HG02943 (cell line): ENCODE measurements around the gene NDUFB11.

Experiments used
- ATAC-seq: cut with Tn5 transposase; IDR thresholded peaks from one replicate; pipeline ENCODE4 v1.9.1; 2021; ENCODE audit warnings: mild to moderate bottlenecking, low read depth, moderate library complexity; ENCODE audit not compliant: unreplicated experiment

Gene NDUFB11

DNA sequence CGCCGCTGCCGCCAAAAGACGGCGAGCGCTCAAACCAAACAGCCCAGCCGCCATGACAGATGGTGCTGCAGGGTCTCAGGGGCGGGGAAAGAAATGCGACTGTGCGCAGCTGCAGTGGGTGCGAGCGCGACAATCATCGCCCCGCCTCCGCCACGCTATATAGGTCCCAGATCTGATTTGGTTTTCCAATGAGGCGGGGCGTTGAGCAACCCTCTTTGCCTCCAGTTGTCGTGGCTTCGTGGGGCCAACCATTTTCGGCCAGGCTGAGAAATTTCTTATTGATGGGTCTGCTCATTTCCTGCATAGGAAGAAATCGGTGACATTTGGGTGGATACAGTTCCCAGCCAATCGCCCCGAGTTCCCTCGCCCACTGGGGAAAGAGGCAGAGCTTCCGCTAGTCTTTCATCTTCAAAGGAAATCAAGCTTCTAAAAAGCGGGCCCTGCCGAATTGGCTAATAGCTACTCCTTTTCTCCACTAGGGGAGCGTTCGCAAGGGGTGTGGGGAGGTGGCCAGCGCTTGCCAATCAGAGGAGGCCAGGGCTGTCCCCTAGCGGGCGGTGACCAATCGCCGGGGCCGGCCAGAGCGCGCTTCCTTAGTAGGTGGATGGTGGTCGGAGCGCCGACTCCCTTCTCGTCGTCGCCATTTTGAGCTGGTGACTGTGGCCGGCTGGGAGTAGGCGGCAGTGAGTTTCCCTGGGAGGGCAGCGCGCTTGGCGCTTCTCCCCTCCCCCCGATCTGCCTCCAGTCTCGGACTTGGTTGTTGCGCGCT is at the start of gene NDUFB11, which contains the start of gene RBM10:
TSS of gene NDUFB11 (minus strand) at position 77 of the 769 bp plus-strand sequence. CDS start at position 54, 23 bp downstream.
TSS of gene RBM10 (plus strand) at position 596 of the 769 bp plus-strand sequence. CDS start 2,261 bp downstream, outside the sequence.
- peak; percentile 82 for ATAC-seq

DNA sequence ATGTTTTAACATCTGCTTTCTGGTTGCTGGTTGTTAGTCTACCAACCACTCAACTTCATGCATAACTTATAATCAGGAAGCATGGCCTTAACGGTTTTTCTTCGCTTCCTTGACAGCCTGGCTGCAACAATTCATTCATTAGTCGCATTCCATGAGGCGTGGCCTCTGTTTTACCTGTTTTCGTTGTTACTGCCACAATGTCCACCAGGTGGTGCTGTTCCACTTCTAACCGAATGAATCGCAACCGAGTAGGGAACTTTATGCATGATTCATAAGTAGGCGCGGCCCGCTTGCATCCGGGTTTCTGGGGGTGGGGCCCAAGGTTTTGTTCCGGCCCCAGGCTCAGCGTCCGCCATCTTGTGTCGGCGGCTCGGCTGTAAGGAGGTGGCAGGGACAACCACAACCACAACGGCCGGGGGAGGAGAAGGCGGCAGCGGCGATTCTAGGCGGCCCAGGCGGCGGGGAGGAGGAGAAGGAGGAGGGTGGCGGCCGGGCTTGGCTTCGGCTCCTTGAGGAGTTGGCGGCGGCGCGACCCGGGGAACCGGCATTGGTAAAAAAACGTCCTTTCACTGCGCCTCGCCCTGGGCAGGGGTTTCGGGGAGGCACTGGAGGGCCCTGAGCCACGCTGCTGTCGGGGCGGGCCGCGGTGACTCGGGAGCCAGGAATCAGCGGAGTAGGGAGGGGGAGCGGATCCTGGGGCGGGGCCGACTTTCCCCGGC is 49.1 kb upstream of the NDUFB11 start, which contains the start of gene UBA1:
TSS of gene UBA1 (plus strand) at position 355 of the 719 bp plus-strand sequence. CDS start 4,974 bp downstream, outside the sequence.
- peak; percentile 91 for ATAC-seq

DNA sequence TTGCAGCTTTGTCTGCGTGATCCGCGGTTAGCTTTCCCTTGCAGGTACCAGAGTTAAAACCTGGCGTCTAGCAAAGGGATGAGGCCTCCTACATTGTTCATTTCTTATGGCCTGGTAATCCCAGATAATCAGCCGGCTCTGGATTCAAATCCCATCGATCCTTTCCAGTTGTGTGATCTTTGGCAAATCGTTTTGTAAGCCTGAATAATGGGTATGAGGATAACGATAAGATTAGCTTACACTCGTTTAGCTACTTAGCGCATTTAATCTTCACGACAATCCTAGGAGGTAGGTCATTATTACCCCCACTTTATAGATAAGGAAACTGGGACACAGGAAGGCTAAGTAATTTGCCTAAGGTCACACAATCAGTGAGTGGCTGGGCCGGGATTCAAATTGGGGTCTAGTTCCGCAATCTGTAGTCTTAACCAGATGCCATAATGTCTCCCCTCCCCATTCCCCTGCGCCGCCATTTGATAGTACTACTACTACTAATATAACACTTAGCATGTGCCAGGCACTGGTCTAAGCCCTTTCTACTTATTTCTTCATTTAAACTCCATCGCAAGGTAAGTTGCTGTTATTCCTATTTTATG is 47.4 kb upstream of the NDUFB11 start:
- no peak for ATAC-seq

DNA sequence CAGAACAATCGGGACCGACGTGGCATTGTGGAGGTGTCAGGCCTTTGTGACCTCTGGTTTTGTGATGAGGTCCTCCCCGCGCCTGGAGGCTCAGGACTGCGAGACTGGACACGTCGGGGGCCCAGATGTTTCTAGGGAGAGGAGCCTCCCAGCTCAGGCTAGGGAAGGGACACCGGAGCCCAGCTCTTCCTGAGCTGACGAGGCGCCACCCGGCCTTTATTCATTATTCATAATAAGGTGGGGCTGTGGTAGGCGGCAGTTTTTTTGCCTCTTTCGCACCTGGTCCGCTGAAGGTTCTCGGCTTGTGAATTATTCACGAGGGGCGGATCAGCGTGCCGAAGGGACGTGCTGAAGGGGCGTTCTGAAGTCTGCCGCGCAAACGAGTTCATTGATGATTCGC is 46.8 kb upstream of the NDUFB11 start:
- ATAC-seq = no peak

DNA sequence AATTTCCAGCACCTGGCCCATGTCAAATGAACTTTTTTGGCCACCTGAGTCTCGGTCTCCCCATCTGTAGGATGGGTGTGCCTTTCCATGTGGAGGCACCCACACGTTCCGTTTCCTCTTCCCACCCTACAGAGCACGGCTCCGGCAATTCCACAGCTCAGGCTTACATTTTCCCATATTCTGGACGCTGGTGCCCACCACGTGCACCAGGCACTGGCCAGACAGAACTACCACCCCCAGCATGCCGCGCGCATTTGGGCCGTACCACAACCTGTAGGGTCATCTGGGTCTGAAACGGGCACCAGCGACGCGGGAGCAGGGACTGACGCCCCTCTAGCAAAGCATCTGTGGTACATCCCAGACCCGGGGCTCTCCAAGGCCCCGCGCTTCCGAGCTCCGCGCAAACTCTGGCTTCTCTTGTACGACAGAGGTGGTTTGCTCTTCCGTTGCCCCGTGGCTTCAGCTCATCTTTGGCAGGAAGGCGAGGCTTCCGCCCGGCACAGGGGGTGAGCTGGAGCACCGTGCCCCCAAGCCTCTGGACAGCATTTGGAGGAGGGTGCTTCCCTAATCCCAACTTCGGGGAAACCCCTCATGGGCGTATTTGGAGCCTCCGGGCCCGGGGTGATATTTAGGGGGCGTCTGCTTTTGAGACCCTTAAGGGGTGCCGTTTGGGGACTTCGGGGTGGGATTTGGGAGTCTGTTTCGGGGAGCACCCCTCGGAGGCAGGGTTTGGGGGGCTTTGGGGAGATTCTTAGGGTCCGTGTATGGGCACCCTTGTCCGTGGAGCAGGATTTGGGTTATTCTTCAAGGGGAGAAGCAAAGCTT is 46.2 kb upstream of the NDUFB11 start:
- ATAC-seq = peak; percentile 35

DNA sequence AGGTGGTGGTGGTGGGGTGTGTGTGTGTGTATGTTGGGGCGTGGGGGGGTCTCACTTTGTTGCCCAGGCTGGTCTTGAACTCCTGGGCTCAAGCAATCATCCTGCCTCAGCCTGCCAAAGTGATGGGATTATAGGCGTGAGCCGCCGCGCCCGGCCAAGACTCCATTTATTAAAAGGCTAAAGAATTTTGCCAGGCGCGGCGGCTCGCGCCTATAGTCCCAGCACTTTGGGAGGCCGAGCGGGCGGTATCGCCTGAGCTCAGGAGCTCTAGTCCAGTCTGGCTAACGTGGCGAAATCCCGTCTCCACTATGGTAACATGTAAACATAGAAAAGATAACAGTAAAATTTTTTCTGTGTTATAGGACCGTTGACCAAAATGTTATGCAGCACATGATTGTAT is 45.4 kb upstream of the NDUFB11 start:
- ATAC-seq = no peak

DNA sequence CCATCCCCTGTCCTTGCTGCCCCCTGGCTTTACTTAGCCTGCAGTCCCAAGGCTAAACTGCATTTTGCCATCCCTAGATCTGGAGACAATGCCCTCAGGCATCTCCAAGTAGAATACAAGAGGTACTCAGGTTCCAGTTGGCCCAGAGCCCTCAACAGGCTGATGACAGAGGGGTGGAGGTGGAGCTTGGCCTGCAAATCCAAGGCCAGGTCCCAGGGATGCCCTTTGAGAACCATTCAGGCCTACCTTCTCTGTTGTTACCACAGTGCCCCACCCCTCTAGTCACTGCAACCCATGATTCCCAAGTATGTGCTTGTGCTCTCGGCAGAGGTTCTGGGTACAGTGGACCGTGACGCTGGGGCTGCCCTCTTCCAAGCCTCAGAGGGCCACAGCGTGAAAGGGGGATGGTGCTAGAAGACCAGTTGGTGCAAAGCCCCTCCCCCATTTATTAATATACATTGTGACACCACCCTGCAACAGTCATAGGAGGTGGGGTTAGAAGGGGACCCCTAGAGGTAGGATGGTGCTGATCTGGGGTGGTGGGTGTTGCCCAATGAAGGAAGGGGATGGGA is 42.7 kb upstream of the NDUFB11 start:
- no peak for ATAC-seq

DNA sequence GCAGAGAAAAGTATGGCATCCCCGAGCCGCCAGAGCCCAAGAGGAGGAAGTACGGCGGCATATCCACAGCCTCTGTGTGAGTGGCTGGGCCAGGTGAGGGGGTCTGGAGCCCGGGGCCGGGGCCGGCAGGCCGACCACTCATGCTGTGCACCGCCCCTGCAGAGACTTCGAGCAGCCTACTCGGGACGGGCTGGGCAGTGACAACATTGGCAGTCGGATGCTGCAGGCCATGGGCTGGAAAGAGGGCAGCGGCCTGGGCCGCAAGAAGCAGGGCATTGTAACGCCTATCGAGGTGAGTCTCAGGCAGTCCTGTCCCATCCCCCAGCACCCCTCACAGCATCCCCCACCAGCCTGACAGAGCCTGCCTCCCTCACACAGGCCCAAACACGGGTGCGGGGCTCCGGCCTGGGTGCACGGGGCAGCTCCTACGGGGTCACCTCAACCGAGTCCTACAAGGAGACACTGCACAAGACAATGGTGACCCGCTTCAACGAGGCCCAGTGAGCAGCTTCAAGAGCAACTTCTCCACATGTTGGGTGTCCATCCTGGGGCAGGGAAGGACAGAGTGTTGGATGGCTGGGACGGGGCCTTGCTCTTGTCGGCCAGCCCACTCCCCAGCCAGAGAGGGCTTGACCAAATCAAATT is 41.7 kb upstream of the NDUFB11 start:
- ATAC-seq = no peak

DNA sequence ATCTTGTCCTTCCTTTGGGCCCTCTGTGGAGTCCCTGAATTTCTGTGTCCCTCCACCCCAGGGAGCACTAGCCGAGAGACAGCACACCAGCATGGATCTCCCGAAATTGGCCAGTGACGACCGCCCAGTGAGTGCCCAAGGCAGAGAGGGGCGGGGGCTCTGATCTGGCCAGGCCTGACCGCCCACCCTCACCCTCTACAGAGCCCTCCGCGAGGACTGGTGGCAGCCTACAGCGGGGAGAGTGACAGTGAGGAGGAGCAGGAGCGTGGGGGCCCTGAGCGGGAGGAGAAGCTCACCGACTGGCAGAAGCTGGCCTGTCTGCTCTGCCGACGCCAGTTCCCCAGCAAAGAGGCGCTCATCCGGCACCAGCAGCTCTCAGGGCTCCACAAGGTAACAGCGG is 40.7 kb upstream of the NDUFB11 start:
- ATAC-seq = no peak

DNA sequence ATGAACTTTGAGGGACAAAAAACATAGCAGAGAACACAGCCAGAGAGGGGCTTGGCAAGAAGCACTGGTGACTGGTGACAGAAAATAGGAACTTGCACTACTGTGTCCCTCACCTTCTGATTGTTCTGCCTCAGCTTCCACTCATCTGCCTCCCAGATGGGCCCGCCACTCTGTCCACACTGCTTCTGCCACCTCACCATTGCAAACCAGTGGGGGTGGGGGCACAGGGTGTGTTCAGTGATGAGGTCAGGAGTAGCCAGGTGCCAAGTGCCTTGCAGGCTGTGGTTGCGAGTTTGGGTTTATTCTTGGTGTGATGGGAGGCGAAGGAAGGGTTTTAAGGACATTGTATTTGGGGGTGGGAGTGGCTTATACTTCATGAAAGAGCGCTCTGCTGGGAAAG is 40.0 kb upstream of the NDUFB11 start:
- ATAC-seq = no peak

DNA sequence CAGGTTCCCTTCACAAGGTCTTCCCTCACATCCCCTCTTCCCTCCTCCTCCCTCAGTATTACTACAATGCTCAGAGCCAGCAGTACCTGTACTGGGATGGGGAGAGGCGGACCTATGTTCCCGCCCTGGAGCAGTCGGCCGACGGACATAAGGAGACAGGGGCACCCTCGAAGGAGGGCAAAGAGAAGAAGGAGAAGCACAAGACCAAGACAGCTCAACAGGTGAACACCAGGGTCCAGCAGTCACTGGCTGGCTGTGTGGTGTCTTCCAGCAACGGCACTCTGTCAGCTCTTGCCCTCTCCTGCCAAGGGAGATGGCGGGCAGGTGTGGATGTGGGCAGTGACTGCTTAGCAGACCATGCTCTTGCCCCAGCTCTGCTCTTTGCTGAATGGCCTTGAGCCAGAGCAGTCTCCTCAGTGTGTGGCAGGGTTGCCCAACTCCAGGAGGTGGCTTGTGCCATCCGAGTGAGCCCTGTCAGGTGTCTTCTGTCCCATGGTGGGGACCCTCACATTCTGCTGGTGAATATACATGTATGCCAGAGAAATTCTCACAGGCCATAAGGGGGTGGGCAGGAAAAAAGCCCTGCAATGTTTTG is 37.7 kb upstream of the NDUFB11 start:
- no peak for ATAC-seq

DNA sequence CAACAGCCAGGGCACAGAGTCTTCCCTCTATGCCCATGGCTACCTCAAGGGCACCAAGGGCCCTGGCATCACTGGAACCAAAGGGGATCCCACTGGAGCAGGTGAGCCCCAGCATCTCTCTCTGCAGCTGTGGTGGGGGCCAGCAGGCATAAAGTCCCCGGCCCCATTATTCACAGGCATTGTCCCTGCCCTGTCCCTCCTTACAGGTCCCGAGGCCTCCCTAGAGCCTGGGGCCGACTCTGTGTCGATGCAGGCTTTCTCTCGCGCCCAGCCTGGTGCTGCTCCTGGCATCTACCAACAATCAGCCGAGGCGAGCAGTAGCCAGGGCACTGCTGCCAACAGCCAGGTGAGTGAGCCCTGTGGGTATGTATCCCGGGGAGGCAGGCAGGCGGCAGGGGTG is 36.8 kb upstream of the NDUFB11 start:
- no peak for ATAC-seq

DNA sequence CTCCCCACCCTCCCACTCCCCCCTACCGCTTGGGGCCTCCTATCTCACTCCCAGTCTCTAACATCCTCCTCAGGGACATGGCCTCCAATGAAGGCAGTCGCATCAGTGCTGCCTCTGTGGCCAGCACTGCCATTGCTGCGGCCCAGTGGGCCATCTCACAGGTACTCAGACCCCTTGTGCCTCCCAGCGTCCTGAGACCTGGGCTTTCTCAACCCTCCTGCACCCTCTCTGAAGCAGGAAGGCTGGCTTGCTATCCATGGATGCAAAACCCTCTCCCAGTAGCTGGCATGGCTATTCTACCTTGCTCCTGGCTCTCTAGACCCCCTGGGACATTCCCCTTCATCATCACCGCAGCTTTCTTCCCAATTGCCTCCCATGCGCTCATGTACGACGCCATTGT is 35.8 kb upstream of the NDUFB11 start:
- no peak for ATAC-seq

DNA sequence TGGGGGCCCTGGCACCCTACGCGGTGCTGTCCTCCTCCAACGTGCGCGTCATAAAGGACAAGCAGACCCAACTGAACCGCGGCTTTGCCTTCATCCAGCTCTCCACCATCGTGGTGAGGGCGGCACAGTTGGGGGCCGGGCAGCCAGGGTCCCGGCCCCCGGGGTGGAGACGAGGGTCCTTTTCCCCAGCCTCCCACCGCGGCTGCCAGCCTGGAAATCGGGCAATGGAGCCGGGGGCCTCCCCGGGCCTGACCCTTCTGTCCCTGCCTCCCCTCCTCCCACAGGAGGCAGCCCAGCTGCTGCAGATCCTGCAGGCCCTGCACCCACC is 35.4 kb upstream of the NDUFB11 start:
- no peak for ATAC-seq

DNA sequence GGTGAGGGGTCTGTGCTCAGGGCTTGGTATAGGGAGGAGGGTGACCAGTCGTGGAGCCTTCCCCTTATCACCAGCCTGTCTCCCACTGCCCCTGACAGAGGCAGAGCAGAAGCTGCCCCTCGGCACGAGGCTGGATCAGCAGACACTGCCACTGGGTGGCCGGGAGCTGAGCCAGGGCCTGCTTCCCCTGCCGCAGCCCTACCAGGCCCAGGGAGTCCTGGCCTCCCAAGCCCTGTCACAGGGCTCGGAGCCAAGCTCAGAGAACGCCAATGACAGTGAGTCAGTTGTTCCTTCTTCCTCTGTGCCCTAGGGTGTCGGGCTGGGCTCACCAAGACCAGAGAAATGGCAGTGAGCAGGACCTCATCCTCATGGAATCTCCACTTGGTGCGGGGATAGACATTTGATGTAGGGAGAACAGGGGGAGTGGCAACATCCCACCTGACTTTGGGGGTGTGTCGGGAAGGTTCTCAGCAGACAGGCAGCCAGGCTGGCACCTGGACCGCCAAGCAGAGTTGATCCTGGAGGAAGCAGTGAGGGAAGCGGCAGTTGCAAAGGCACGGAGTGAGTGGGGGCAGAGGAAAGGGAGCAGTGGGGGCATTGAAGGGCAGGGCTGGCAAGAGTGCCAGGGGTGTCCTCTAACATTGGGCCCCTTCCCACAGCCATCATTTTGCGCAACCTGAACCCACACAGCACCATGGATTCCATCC is 34.9 kb upstream of the NDUFB11 start:
- ATAC-seq = no peak

DNA sequence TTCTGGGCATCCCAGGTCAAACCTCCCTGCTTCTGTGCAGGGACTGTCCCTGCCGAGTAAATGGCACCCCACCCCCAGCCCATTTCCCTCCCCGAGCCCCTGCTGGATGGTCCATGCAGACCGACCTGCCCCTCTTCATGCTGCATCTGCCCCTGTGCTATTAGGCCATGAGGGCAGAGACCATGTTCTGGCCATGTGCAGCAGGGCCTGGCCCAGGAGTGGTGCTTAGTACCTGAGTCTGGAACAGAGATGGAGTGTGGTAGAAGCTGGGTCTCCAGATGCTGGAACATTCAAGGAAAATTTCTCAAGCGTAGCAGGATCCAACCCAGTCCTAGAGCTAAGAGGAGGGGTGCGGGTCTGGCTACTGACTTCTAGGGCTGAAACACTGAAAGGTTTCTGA is 33.8 kb upstream of the NDUFB11 start:
- no peak for ATAC-seq

DNA sequence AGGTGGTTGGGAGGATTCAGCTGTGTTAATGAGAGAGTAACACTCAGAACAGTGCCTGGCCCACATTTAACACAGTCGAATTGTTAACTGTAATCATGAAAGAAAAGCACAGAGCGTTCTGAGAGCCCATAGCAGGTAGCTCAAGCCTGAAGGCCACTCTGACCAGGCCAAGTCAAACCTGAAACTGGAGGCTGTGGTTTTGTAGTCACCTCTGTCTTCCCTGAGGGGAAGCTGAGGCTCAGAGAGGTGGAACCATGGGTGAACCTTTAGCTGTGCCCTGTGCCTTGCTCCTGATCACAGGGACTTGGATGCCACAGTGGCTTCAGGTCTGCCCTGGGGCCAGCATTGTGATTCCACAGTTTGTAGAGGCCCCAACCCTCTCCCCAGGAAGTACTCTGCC is 32.6 kb upstream of the NDUFB11 start:
- ATAC-seq = no peak

DNA sequence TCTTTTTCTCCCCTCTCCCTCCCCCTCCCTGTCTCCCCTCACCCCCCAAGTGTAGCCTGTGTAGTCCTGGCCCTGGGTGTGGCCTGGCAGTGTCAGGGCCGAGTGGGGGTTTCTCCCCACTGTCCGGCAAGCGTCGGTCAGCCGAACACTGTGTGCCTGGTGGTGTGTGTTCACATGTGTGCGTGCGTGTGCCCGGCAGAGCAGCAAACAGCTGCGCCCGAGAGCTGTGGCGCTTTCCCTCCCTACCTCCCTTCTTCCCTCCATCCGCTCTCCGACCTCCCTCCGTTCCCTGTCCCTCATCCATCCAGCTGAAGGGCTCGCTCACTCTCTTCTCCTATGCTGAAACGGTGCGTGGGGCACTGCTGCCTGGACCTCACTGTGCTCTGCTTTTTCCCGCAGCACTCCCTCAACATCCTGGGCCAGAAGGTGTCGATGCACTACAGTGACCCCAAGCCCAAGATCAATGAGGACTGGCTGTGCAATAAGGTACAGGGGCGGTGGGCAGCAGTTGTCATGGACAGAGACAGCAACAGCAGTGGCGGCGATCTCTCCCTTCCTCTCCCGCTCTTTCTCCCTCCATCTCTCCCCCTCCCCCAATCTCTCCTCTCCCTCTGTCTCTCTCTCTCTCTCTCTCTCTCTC is 31.7 kb upstream of the NDUFB11 start:
- no peak for ATAC-seq
